Measurements from ENCODE around the gene ABCC4. TPM values are rescaled to one million over a fixed set of nuclear protein-coding genes. Genes with fewer than 3 reads are reported as not detected.

Gene ABCC4
- total RNA-seq, 1 experiment from 2014 or later, result 17.0 TPM

DNA sequence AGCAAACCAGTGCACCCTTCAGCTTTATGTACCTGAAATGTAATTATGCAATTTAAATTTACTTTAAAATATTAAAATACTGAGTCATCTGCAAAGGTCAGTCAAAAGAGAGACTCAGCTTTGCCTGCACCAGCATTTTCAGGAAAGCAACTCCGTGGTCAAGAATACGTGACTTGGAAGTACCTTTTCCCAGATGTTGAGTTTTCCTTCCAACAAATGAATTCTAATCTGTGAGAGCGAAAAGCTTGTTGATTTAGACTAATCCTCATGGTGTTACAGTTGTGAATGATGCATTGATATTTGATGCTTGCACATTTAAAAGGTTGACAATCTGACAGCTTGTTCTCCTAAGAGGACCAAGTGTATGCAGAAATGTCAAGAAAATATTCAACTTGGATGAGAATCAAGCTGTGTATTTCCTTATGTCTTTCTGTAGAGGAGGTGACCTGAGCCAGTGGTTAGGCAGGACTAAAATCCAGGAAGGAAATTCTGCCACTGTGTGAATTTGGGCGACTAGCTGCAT lies 270.4 kb downstream of the ABCC4 start:
- no peak overlapping the region for H3K4me3 ChIP-seq
- TF ChIP-seq, protein P1, sequence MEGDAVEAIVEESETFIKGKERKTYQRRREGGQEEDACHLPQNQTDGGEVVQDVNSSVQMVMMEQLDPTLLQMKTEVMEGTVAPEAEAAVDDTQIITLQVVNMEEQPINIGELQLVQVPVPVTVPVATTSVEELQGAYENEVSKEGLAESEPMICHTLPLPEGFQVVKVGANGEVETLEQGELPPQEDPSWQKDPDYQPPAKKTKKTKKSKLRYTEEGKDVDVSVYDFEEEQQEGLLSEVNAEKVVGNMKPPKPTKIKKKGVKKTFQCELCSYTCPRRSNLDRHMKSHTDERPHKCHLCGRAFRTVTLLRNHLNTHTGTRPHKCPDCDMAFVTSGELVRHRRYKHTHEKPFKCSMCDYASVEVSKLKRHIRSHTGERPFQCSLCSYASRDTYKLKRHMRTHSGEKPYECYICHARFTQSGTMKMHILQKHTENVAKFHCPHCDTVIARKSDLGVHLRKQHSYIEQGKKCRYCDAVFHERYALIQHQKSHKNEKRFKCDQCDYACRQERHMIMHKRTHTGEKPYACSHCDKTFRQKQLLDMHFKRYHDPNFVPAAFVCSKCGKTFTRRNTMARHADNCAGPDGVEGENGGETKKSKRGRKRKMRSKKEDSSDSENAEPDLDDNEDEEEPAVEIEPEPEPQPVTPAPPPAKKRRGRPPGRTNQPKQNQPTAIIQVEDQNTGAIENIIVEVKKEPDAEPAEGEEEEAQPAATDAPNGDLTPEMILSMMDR (conservative IDR thresholded peaks at IDR 0.05), result no peak
- TF ChIP-seq EZH2 (IDR thresholded peaks at IDR 0.05; ENCODE audit: low read depth), result no peak
- no peaks in the 10 kb centered on the region; the same call in 1 of the 2 replicates for H3K9me3 ChIP-seq (ENCODE audit: insufficient read depth, low read depth)
- POLR2A ChIA-PET (ENCODE audit: unreplicated experiment), result no interaction called here
- no peaks in the 10 kb centered on the region for H3F3A ChIP-seq (ENCODE audit: insufficient read depth, low read depth)
- no peaks in the 10 kb centered on the region for H3K4me1 ChIP-seq (replicated peaks; ENCODE audit: insufficient read depth)
- no peak overlapping the region for H3K27ac ChIP-seq
- 0 out of 2 replicates have a peak, but pooled peaks cover 3% of the 10 kb centered on the region for H4K20me1 ChIP-seq (ENCODE audit: insufficient read depth)
- H3K27me3 ChIP-seq (ENCODE audit: insufficient read depth, low read depth), result no peaks in the 10 kb centered on the region
- intact Hi-C loops (cut with micrococcal nuclease; ENCODE audit: unreplicated experiment), result no loop called here
- no peak for DNase-seq
- no peaks in the 10 kb centered on the region for H3K79me2 ChIP-seq (ENCODE audit: low read depth)
- no peak overlapping the region for H3K4me2 ChIP-seq
- H3K9me2 ChIP-seq (ENCODE audit: insufficient read depth), result no peaks in the 10 kb centered on the region
- no TSS peak for BruUV-seq (replicated peaks)
- H3K36me3 ChIP-seq (ENCODE audit: low read depth), result no peaks in the 10 kb centered on the region
- CTCF ChIA-PET, result interaction anchor here (0.6 kb wide), 1 partner anchor 86 kb away, joined by 7 read pairs; no protein-coding TSS in a partner anchor
- H2AFZ ChIP-seq, result no peak overlapping the region

DNA sequence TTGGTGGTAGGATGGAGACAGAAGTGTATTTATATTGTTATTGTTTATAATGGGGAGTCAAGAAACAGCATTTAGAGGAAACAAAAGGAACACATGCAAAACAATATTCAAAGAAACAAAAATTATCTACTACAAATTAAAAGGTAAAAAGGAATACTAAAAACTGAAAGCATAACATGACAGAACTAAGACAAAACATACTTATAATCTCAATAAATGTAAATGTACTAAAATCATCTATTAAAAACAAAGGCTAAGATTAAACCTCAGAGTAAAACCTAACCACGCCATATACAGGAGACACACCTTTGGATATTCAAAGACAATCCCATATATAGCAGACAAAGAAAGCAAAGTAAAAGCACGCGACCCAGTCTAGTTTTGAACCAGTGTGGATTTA lies 273.6 kb downstream of the ABCC4 start:
- H3K9me2 ChIP-seq (ENCODE audit: insufficient read depth), result no peaks in the 10 kb centered on the region
- TF ChIP-seq, protein P1 (conservative IDR thresholded peaks at IDR 0.05), result no peak
- TF ChIP-seq EZH2 (IDR thresholded peaks at IDR 0.05; ENCODE audit: low read depth), result no peak
- 0 out of 2 replicates have a peak, but pooled peaks cover 3% of the 10 kb centered on the region for H4K20me1 ChIP-seq (ENCODE audit: insufficient read depth)
- no peaks in the 10 kb centered on the region for H3K79me2 ChIP-seq (ENCODE audit: low read depth)
- H3F3A ChIP-seq (ENCODE audit: insufficient read depth, low read depth), result 0 out of 2 replicates have a peak, but pooled peaks cover 4% of the 10 kb centered on the region
- intact Hi-C loops (cut with micrococcal nuclease; ENCODE audit: unreplicated experiment), result no loop called here
- H3K9me3 ChIP-seq (ENCODE audit: insufficient read depth, low read depth), result no peaks in the 10 kb centered on the region; the same call in 1 of the 2 replicates
- CTCF ChIA-PET, result no interaction called here
- DNase-seq, result no peak
- H3K27ac ChIP-seq, result no peak overlapping the region
- no peak overlapping the region for H3K4me2 ChIP-seq
- no peak overlapping the region for H2AFZ ChIP-seq
- H3K36me3 ChIP-seq (ENCODE audit: low read depth), result no peaks in the 10 kb centered on the region
- H3K27me3 ChIP-seq (ENCODE audit: insufficient read depth, low read depth), result no peaks in the 10 kb centered on the region
- H3K4me3 ChIP-seq, result no peak overlapping the region
- H3K4me1 ChIP-seq (replicated peaks; ENCODE audit: insufficient read depth), result no peaks in the 10 kb centered on the region
- BruUV-seq (replicated peaks), result no TSS peak
- POLR2A ChIA-PET (ENCODE audit: unreplicated experiment), result no interaction called here

DNA sequence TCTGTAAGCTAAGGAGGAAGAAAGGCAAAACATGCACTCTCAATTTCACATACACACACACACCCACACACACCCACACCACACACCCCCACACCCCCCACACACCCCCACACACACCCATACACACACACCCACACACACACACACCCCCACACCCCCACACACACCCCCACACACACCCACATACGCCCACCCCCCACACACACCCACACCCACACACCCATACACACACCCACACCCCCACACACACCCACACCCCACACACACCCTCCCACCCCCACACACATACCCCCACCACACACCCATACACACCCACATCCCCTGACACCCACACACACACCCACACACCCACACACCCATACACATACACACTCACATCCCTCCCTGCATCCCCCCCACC lies 276.1 kb downstream of the ABCC4 start:
- no peak overlapping the region for H3K27ac ChIP-seq
- H3K4me1 ChIP-seq (replicated peaks; ENCODE audit: insufficient read depth), result 0 out of 2 replicates have a peak, but pooled peaks cover 9% of the 10 kb centered on the region
- no peaks in the 10 kb centered on the region for H3K36me3 ChIP-seq (ENCODE audit: low read depth)
- intact Hi-C loops (cut with micrococcal nuclease; ENCODE audit: unreplicated experiment), result no loop called here
- 0 out of 2 replicates have a peak, but pooled peaks cover 4% of the 10 kb centered on the region for H3F3A ChIP-seq (ENCODE audit: insufficient read depth, low read depth)
- no peaks in the 10 kb centered on the region for H3K9me2 ChIP-seq (ENCODE audit: insufficient read depth)
- CTCF ChIA-PET, result no interaction called here
- H3K27me3 ChIP-seq (ENCODE audit: insufficient read depth, low read depth), result no peaks in the 10 kb centered on the region
- H3K4me3 ChIP-seq, result no peak overlapping the region
- POLR2A ChIA-PET (ENCODE audit: unreplicated experiment), result no interaction called here
- 0 out of 2 replicates have a peak, but pooled peaks cover 3% of the 10 kb centered on the region for H4K20me1 ChIP-seq (ENCODE audit: insufficient read depth)
- no peak for DNase-seq
- no TSS peak for BruUV-seq (replicated peaks)
- TF ChIP-seq, protein P1 (conservative IDR thresholded peaks at IDR 0.05), result no peak
- no peak overlapping the region for H3K4me2 ChIP-seq
- no peaks in the 10 kb centered on the region for H3K79me2 ChIP-seq (ENCODE audit: low read depth)
- no peak overlapping the region for H2AFZ ChIP-seq
- H3K9me3 ChIP-seq (ENCODE audit: insufficient read depth, low read depth), result no peaks in the 10 kb centered on the region; the same call in 1 of the 2 replicates

All from PC-9 (cell line).